Spleen (tissue), 11 donors: ENCODE results near the gene EPHB1. TPM values are rescaled to one million over a fixed set of nuclear protein-coding genes. Genes with fewer than 3 reads are reported as not detected.

Experiments
- DNase-seq: peaks from one replicate; pipeline ENCODE4 v3.0.0-alpha.2; 2020
- H3K27ac ChIP-seq, 8 donors: fragments of 200-600 bp; sonication (generic) in 7 of 8; 1 replicate in 4 of 8; 2 replicates in 4 of 8; pipeline versions ENCODE4 v1.5.0 to v1.8.0; 2016 to 2021; ENCODE audit warnings: inconsistent platforms in 4 of 8, mild to moderate bottlenecking in 4 of 8, moderate library complexity in 1 of 8
- H3K27me3 ChIP-seq, 7 donors: fragments of 200-600 bp; sonication (generic) in 6 of 7; replicated peaks in 1 of 7; 1 replicate in 4 of 7; 2 replicates in 3 of 7; pipeline versions ENCODE4 v1.5.0 to v1.8.0; 2016 to 2021; ENCODE audit warnings: inconsistent platforms in 3 of 7, mild to moderate bottlenecking in 1 of 7
- H3K36me3 ChIP-seq, 6 donors: fragments of 200-600 bp; sonication (generic) in 5 of 6; 1 replicate in 4 of 6; 2 replicates in 2 of 6; pipeline versions ENCODE4 v1.5.0 to v1.8.0; 2016 to 2021; ENCODE audit warnings: inconsistent platforms in 2 of 6
- H3K4me1 ChIP-seq, 6 donors: fragments of 200-600 bp; sonication (generic) in 5 of 6; 1 replicate in 3 of 6; 2 replicates in 3 of 6; pipeline versions ENCODE4 v1.5.0 to v1.8.0; 2016 to 2021; ENCODE audit warnings: inconsistent platforms in 3 of 6
- H3K4me3 ChIP-seq, 8 donors: fragments of 200-600 bp; sonication (generic) in 7 of 8; 1 replicate in 4 of 8; 2 replicates in 4 of 8; pipeline versions ENCODE4 v1.5.0 to v1.8.0; 2016 to 2021; ENCODE audit warnings: inconsistent platforms in 4 of 8, mild to moderate bottlenecking in 4 of 8, moderate library complexity in 2 of 8
- H3K9me3 ChIP-seq, 8 donors: fragments of 200-600 bp; sonication (generic) in 7 of 8; 1 replicate in 4 of 8; 2 replicates in 4 of 8; pipeline versions ENCODE4 v1.5.0 to v1.8.0; 2016 to 2021; ENCODE audit warnings: inconsistent platforms in 4 of 8
- POLR2A ChIP-seq, 3 donors: fragments of 450-650 bp; IDR thresholded peaks; one replicate each; pipeline ENCODE4 v1.5.1; 2017; ENCODE audit warnings: antibody characterized with exemption in 3 of 3, mild to moderate bottlenecking in 1 of 3
- POLR2AphosphoS5 ChIP-seq, 3 donors: sonication (generic); formaldehyde crosslinking; IDR thresholded peaks; one replicate each; pipeline ENCODE4 v1.5.1; 2017; ENCODE audit warnings: antibody characterized with exemption in 3 of 3
- WGBS, 5 donors: extraction: QIAGEN DNeasy Blood & Tissue Kit in 3 of 5; methylation state at CpG; one replicate each; pipeline versions ENCODE4 v1.1.5 to v1.1.7; 2013 to 2018; 5-methylcytosine and 5-hydroxymethylcytosine counted together
- intact Hi-C: fragments of 100-400 bp; cut with DNase I; formaldehyde crosslinking; loops from one replicate; pipeline ENCODE4 v1.15.0; 2023; ENCODE audit warnings: low total_unique reads
- polyA plus RNA-seq, 3 donors: library from polyadenylated mRNA; stranded (reverse); fragments of 200-250 nt; gene quantifications; one replicate each; pipeline ENCODE4 v1.2.1, GENCODE V29; 2013
- total RNA-seq, 7 donors: library from RNA; depleted of rRNA in 3 of 7; stranded (reverse); fragments of >200 nt in 3 of 7; fragmentation: NEBNext Ultra II Directional in 4 of 7; extraction: Animal tissue kit (Norgen Biotek cat#: 25700) in 4 of 7; gene quantifications; one replicate each; pipeline versions ENCODE4 v1.1.0 to v1.2.1, GENCODE V29; 2016 to 2021
- TF ChIP-seq, protein P1 (sequence below), 11 experiments: fragments of 200-600 bp in 7 of 11; fragments of 450-650 bp in 4 of 11; sonication (generic) in 4 of 11; IDR thresholded peaks in 8 of 11; conservative IDR thresholded peaks in 3 of 11; 1 replicate in 7 of 11; 2 replicates in 4 of 11; pipeline versions ENCODE4 v1.4.0 to v1.8.0; 2016 to 2021; ENCODE audit warnings: antibody characterized with exemption in 11 of 11, inconsistent platforms in 4 of 11, mild to moderate bottlenecking in 1 of 11
- donor health status: healthy with polysubstance abuse.
- donor health status: DM: no; HTN: no; CAD: no; lungs with moderate emphysema.
- donor health status: DM: no; HTN: no; CAD: no.
- donor health status: Bipolar disorder and iron deficiency.
- donor health status: healthy.
- donor health status: DM: no; HTN: no; CAD: no.
- donor health status: DM: yes; HTN: yes; CAD: no.

EPHB1 gene
- total and polyA plus RNA-seq, 10 donors = 0.20 to 14.0 (median 3.0) TPM

DNA sequence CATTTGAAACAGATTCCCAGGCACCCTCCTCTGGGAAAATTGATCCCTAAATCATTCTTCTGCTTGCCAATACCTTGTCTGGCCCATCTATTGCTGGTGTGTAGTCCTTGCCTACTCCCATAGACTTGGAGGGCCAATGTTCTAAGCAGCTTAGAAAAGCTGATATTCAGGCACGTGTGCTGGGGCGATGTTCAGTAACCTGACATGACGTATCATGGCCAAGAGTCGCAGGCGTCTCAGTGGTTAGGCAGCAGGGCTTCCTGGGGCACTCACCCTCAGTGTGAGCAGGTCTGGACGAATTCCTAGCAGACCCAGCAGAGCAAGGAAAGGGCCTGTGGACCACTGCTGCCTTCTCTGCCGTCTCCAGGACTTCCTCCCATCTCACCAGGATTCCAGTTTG, 21.6 kb downstream of the EPHB1 start:
- 81 to 88% (median 85%) methylated on average over 6 to 7 of the region's 7 CpGs for WGBS, 5 donors
- intact Hi-C loops = no loop called here
- TF ChIP-seq POLR2AphosphoS5 (IDR thresholded peaks at IDR 0.05) (no peak), POLR2A (IDR thresholded peaks at IDR 0.05) (no peak)
- TF ChIP-seq, protein P1, sequence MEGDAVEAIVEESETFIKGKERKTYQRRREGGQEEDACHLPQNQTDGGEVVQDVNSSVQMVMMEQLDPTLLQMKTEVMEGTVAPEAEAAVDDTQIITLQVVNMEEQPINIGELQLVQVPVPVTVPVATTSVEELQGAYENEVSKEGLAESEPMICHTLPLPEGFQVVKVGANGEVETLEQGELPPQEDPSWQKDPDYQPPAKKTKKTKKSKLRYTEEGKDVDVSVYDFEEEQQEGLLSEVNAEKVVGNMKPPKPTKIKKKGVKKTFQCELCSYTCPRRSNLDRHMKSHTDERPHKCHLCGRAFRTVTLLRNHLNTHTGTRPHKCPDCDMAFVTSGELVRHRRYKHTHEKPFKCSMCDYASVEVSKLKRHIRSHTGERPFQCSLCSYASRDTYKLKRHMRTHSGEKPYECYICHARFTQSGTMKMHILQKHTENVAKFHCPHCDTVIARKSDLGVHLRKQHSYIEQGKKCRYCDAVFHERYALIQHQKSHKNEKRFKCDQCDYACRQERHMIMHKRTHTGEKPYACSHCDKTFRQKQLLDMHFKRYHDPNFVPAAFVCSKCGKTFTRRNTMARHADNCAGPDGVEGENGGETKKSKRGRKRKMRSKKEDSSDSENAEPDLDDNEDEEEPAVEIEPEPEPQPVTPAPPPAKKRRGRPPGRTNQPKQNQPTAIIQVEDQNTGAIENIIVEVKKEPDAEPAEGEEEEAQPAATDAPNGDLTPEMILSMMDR (IDR thresholded peaks at IDR 0.05 in 8 of 11, conservative IDR thresholded peaks at IDR 0.05 in 3 of 11) = no peak
- H3K27me3 ChIP-seq = peaks cover 0 to 10% (median 0%) of the 10 kb centered on the region in 7 donors
- H3K36me3 ChIP-seq = no peaks in the 10 kb centered on the region
- no peaks in the 10 kb centered on the region for H3K9me3 ChIP-seq
- DNase-seq = no peak
- H3K4me1 ChIP-seq = no peaks in the 10 kb centered on the region
- H3K4me3 ChIP-seq = no peak overlapping the region
- H3K27ac ChIP-seq = no peak overlapping the region

DNA sequence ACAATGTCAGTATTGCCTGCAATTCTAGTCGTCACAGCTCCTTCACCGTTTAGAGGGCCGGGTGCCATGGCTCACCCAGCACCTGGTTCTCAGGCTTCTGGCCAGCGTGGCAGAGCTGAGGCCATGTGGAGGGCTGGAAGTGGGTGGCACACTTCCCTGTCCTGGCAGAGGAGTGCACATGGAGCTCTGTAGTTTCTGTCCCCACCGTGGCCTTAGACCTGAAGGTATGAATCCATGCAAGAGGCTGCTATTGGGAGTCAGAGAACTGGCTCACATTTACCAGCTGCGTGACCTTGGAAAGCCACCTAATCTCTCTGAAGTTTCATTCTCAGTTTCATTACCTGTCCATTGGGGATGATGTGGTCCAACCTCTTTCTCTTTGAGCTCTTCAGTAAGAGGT, 22.2 kb downstream of the EPHB1 start:
- Histone ChIP-seq H3K4me3 (no peak overlapping the region), H3K4me1 (no peaks in the 10 kb centered on the region), H3K36me3 (no peaks in the 10 kb centered on the region), H3K9me3 (no peaks in the 10 kb centered on the region), H3K27ac (no peak overlapping the region), H3K27me3 (peaks cover 0 to 10% (median 0%) of the 10 kb centered on the region in 7 donors)
- WGBS, 5 donors = 90 to 96% (median 93%) methylated on average over 5 to 6 of the region's 6 CpGs
- DNase-seq = no peak
- intact Hi-C loops = no loop called here
- TF ChIP-seq POLR2AphosphoS5 (IDR thresholded peaks at IDR 0.05) = no peak
- TF ChIP-seq, protein P1 (IDR thresholded peaks at IDR 0.05 in 8 of 11, conservative IDR thresholded peaks at IDR 0.05 in 3 of 11) = no peak

DNA sequence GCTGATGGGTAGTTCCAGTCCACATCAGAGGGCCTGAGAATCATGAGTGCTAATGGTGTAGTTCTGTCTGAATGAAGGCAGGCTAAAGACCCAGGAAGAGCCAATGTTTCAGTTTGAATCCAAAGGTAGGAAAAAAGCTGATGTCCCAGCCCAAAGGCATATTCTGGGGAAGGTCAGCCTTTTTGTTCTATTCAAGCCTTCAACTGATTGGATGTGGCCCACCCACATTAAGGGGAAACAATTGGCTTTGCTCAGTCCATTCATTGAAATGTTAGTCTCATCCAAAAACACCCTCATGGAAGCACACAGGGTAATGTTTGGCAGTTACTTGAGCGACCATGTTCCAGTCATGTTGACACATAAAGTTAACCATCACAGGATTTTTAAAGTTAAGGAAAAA, 25.9 kb downstream of the EPHB1 start:
- Histone ChIP-seq H3K36me3 (no peaks in the 10 kb centered on the region), H3K27me3 (peaks cover 0 to 10% (median 0%) of the 10 kb centered on the region in 7 donors), H3K4me3 (no peak overlapping the region), H3K4me1 (no peaks in the 10 kb centered on the region), H3K9me3 (no peaks in the 10 kb centered on the region), H3K27ac (no peak overlapping the region)
- WGBS, 5 donors = 71 to 98% (median 85%) methylated on average over 1 of the region's 1 CpG
- intact Hi-C loops = no loop called here
- TF ChIP-seq POLR2AphosphoS5 (IDR thresholded peaks at IDR 0.05) (no peak), POLR2A (IDR thresholded peaks at IDR 0.05) (no peak)
- TF ChIP-seq, protein P1 (IDR thresholded peaks at IDR 0.05 in 8 of 11, conservative IDR thresholded peaks at IDR 0.05 in 3 of 11) = no peak
- DNase-seq = no peak

DNA sequence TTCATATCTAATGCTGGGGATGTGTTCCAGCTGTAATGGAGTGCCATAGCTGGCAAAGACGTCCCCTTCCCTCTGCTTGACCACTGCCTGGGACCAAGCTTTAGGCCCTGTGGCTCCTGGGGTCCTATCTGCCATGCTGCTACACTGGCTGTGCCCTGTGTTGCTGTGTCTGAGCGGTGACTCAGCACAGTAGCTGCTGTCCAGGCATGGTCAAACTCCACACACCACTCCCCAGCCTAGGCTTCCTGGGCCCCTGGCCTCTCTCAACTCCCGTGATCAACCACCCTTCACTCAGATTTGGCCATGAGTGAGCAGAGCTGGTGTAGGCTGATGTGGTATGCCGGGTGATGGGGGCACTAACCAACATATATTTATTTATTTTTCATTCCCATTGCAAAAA, 27.0 kb downstream of the EPHB1 start:
- 84 to 93% (median 86%) methylated on average over 4 of the region's 4 CpGs for WGBS, 5 donors
- Histone ChIP-seq H3K36me3 (no peaks in the 10 kb centered on the region), H3K9me3 (no peaks in the 10 kb centered on the region), H3K4me3 (no peak overlapping the region), H3K27ac (no peak overlapping the region), H3K27me3 (peaks cover 0 to 10% (median 0%) of the 10 kb centered on the region in 7 donors), H3K4me1 (no peaks in the 10 kb centered on the region)
- DNase-seq = no peak
- TF ChIP-seq POLR2A (IDR thresholded peaks at IDR 0.05) = no peak
- no peak for TF ChIP-seq POLR2AphosphoS5 (IDR thresholded peaks at IDR 0.05)
- TF ChIP-seq, protein P1 (IDR thresholded peaks at IDR 0.05 in 8 of 11, conservative IDR thresholded peaks at IDR 0.05 in 3 of 11) = no peak
- intact Hi-C loops = no loop called here
